GM18520 (cell line): ENCODE data around the gene NFATC3.

Experiments
- ATAC-seq: cut with Tn5 transposase; IDR thresholded peaks from one replicate; pipeline ENCODE4 v1.9.1; 2021; ENCODE audit not compliant: unreplicated experiment

NFATC3 gene

DNA sequence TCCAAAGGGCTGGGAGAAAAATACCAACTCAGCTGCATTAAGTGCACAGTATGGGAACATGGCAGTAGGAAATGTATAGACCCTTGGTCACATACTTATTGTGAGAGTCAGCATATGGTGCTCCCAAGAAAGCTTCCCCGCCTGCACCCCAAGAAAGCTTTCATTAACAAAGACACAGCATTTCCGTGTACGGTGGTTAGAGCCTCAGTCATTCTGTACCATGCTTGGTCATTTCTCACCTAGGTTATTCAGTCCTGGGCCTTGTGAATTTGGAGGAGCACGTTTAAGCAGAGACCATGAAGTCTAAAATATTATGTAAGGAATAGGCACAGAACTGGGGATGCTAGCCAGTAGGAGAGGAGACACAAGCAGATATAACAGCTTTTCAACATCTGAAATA is 94.7 kb downstream of the NFATC3 start:
- ATAC-seq: no peak

DNA sequence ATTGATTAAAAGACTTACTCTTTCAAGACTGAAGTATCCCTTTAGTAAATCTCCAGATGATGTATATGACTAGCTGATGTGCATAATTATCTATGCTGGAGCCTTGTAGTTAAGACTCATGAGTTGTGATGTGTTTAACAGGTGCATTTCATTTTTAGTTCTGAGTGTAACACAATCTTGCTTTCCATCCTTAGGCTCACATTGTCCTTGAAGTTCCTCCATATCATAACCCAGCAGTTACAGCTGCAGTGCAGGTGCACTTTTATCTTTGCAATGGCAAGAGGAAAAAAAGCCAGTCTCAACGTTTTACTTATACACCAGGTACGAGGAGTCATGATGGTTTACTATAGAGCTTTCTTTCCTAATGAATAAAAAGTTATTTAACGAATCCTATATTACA is 97.9 kb downstream of the NFATC3 start:
- ATAC-seq: no peak

DNA sequence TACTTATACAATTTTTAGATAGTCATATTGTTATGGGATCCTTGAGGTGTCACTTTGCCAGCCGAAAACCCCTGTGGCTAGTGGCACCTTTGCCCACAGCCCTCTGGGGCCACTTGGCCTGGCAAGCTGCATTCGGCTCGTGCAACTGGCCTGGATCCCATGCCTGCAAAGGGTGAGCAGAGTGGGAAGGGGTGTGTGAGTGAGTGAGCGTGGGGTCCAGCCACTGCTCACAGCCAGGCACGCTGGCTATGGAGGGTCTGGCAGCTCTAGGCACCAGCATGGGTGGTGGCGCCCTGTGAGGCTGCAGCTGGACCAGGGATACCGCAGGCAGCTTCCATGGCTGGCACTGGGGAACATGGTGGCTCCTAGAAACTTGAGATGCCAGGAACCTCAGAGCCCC is 101.7 kb downstream of the NFATC3 start:
- no peak for ATAC-seq

DNA sequence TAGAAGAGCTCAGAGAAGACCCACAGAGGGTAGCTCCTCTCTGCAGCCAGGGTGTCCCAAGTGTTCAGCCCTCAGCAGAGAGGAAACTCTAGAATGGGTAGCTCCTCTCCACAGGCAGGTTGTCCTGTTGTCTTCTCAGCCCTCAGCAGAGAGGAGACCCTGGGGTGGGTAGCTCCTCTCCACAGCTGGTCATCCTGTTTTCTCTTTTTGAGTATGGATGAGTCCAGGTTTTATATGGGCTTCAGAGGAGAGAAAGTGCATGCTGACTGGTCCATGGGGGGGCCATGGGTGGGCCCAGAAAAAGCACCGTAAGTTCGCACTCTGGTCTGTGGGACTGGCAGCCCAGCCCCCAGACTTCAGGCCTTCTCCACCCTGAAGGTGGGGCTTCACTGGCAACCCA is 102.3 kb downstream of the NFATC3 start:
- no peak for ATAC-seq

DNA sequence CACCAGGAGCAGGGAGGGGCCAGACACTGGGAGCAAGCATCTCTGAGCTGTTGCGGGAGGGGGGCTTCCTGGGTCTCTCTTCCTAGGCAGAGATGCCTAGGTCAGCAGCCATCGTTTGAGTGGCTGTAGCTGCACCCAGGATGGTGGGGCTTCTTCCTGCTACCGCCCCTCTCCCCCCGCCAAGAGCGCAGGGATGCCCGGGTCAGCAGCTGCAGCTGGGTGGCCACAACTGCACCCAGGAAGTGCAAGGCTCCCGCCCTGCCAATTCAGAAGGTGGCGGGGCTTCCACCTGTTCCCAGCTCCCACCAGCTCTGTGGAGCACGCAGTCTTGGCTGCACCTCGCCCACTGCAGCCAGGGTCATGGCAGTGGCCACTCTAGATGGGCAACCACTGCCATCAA is 103.0 kb downstream of the NFATC3 start:
- ATAC-seq: no peak

DNA sequence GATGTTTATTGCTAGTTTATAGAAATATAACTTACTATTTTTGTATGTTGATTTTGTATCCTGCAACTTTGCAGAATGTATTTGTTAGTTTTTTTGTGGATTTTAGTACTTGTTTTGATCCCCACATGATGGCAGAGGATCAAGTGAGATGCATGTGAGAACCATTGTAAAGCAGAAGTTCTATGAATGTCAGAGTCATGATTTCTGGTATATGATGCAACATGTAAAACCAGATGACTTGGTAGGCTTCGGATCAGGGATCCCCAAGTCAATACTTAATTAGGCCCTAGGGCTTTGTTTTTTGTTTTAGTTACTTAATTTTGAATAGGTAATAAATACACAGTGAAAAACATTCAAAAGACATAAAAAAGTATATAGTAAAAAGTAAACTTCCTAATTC is 104.9 kb downstream of the NFATC3 start:
- no peak for ATAC-seq

DNA sequence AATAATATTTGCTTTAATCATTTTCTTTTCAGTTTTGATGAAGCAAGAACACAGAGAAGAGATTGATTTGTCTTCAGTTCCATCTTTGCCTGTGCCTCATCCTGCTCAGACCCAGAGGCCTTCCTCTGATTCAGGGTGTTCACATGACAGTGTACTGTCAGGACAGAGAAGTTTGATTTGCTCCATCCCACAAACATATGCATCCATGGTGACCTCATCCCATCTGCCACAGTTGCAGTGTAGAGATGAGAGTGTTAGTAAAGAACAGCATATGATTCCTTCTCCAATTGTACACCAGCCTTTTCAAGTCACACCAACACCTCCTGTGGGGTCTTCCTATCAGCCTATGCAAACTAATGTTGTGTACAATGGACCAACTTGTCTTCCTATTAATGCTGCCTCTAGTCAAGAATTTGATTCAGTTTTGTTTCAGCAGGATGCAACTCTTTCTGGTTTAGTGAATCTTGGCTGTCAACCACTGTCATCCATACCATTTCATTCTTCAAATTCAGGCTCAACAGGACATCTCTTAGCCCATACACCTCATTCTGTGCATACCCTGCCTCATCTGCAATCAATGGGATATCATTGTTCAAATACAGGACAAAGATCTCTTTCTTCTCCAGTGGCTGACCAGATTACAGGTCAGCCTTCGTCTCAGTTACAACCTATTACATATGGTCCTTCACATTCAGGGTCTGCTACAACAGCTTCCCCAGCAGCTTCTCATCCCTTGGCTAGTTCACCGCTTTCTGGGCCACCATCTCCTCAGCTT is 105.8 kb downstream of the NFATC3 start:
- no peak for ATAC-seq

DNA sequence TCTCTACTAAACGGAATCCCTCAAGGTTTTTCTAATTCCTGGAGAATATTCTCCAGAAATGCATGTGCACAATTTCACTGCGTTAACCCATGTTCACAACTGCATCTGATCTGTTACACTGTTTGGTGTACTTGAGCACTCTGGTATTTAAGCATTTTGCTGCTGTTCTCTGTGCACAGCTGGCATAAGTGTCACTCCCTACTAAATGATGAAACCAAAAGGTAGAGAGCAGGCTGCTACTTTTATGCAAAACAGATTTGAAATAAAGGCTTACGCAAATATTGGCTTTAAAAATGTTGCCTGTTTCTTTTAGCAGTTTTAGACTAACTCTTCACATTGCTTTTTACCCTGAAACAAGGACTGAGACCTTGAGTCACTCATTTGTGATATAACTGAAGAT is 109.1 kb downstream of the NFATC3 start:
- ATAC-seq: no peak

DNA sequence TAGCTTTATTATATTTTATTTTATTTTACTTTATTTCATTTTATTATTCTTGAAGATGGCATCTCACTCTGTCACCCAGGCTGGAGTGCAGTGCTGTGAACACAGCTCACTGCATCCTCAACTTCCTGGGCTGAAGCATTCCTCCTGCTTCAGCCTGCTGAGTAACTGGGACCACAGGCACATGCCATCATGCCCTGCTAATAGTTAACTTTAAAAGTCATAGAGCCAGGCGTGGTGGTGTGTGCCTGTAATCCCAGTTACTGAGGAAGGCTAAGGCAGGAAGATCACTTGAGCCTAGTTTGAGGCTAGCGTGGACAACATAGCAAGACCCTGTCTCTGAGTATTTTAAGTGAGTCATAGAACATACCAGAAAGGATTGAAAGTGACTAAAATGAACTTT is 112.1 kb downstream of the NFATC3 start:
- no peak for ATAC-seq

DNA sequence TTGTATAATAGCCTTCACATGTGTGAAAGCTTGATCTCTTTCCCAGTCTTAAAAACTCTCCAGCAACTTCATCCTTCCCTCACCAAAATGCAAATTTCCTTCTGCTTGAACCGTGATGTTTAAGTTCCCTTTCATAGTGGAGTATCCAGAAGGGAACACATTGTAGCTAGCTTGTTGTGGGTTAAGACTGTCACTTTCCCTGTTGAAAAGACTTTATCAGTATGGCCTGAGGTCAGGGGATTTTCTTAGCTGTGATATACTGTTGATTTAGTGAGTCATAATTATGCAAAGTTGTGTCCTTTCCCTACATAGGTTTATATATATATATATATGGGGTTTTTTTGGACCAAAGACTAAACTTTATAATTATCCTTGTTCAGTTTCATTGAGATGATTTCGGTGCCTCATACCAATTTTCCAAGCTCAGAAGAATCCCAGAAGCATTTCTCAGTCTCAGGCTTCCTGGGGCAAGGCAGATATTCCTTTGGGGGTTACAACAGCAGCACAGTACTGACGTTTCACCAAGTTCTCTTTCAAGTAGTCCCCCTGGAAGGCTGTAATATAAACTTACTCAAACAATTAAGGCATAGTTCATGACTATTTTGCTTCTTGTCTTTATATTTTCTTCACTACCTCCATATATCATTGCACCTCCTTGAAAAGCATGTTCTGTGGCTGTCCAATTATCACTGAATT is 115.1 kb downstream of the NFATC3 start:
- ATAC-seq: no peak

DNA sequence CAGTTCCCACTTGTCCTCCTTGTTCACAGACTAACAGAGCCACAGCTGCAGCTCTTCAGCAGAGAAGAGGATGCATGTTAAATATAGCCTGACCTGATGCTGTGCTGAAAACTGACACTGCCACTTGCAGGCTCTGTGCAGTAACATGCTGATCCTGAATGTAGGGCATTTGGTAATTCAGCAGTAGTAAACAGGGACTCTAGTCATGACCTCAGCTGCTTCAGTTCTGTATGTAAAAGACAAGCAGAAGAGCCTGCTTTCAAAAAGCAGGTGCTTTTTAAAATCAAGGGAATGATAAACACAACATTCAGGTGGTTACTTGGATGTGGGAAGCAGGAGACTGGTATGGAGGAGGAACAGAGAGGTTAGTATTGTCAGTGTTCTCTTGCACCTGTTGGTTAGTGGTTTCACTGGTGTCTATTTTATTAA is 116.9 kb downstream of the NFATC3 start:
- ATAC-seq: no peak

DNA sequence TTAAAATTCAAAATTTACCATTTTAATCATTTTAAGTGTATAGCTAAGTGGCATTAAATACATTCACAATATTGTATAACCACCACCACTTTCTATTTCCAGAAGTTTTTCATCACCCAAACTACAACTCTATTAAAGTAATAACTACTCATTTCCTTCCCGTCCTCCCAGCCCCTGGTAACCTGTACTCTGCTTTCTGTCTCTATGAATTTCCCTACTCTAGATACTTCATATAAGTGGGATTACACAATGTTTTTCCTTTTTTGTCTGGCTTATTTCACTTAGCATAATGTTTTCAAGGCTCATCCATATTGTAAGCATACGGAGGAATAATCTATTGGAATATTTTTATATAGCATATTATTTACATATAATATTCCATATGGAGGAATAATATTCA is 121.1 kb downstream of the NFATC3 start:
- no peak for ATAC-seq

DNA sequence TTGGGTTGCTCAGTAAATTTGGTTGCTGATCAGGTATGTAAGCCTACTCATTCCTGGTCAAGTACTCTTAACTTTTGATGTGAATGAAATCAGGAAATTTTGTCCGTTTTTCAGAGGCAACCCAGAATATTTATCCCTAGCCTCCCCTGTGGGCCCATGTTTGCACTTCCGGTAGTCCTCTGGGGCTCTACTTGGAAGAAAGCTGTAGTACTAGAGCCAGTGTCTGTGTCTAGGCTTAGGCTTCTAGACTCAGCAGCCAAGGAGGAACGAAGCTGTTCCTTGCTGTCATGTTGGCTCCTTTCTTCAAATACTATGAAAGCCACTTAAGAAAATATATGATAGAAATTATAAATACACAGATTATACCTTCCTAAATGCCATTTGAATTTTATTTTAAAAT is 129.6 kb downstream of the NFATC3 start:
- ATAC-seq: no peak

DNA sequence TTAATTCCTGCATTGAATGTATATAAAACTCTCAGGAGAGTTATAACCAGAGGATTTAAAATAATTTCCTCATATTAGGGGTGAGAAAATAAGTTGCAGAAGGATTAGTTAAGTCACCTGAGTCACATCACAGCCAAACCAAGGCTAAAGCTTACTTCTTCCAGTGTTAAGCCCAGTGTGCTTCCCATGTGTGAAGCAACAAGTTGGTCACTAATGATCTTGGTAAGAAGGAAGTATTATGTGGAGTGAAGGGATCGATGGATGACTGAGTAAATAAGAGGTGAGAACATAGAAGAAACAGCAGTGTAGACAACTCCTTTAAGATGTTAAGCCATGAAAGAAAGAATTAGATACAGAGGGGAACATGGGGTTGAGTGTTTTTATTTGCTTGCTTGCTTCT is 130.1 kb downstream of the NFATC3 start:
- ATAC-seq: no peak

DNA sequence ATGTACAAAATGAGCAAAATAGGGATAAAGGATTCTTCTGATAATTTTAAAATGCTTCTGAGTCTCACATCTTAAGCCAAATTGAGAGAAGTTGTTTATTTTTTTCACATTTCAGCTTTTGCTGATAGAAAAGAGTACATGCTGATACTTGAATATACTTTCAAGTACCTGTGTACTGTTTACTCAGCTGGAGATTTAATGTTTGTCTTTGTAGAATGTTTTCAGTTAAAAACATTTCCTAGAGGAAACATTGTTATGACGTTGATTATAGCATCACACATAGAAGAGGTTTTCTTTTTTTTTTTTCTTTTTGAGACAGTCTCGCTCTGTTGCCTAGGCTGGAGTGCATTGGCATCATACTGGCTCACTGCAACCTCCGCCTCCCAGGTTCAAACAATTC is 131.1 kb downstream of the NFATC3 start:
- ATAC-seq: no peak

DNA sequence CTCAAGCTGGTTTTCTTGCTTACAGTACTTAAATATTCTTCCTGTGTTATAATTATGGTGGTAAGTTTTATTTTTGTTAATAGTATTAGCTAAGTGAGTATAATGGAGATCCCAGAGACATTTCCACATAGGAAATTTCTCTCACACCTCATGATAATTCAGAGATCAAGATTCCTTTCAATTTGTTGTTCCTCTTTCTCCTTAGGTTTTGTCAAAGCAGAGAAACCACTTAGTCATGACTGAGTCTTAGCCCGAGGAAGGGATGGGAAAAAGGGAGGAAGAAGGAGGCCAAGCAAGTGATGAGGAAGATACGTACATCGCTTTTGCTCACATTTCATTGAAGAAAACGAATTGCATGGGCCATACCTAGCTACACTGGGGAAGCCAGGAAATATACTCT is 132.3 kb downstream of the NFATC3 start:
- no peak for ATAC-seq

DNA sequence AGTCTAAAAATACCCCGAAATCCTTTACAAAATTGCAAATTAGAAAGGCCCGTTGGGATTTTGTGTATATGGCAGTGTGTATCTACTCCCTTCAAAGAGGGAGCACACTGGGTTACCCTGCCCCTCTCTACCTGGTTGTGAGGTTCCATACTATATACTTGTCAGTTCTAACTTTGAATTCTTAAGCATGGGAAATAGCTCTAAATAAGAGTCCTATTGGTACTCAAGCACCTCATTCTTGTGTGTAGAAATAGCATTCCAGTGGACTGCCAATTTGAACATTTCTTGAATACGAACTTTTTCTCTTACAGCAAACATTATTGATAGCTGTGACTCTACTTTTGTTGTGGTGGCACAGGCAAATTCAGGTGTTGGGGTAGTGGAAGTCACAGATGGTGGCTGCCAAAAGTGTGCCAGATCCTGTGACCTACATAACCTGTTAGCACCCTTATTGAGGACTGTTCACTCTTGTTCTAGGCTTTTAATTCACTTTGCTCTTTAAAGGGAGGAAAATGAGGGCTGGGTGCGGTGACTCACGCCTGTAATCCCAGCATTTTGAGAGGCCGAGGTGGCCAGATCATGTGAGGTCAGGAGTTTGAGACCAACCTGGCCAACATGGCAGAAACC is 134.7 kb downstream of the NFATC3 start:
- no peak for ATAC-seq

DNA sequence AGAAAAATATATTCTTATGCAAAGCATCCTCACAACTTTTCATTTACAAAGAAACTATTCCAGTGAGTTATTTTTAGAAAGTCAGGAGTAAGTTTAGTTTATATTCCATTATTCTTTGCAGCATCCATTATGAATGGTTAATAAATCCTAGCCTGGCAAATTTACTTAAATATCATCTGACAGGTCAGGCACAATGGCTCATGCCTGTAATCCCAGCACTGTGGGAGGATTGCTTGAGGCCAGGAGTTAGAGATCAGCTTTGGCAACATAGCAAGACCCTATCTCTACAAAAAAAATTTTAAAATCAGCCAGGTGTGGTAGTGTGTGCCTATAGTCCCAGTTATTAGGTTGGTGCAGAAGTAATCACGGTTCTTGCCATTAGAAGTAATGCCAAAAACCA is 137.9 kb downstream of the NFATC3 start:
- ATAC-seq: no peak

DNA sequence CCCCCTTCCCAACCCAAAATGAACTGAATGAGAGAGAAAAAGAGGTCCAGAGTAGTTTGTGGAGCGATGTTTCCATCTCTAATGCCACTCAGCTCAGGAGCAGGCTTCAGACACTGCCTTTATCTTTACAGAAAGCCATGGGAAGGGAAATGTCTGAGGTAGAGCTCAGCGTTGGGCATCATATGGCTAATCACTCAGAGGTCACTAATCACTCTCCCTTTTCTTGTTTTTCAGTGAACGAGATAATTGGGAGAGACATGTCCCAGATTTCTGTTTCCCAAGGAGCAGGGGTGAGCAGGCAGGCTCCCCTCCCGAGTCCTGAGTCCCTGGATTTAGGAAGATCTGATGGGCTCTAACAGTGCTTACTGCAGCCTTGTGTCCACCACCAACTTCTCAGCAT is 140.9 kb downstream of the NFATC3 start:
- no peak for ATAC-seq

DNA sequence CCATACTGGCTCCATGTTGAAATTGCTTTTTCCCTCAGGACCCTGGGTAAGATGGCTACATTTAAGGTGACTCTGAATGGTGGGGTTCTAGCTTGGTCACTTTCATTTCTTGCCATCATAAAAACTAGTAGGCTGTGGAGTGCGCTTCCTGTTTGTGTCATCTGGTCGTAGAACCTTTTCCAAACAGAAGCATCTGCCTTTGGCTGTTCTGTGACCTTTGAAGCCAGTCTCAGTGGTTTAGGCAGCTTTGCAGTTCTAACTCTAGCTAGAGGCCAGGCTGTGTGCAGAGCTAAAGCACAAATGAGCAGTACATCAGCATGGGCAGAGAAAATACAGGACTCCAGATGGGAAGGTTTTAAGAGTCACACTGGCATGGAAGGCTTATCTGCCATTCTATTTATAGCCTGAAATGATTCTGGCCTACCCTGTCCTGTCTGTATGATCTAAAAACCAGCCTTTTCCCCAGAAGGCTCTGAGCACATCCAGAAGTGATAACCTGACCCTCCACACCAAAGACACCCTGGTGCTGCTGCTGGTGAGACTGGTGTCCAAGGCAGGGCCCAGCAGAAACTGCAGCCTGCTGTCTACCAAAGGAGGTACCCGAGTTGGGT is 142.1 kb downstream of the NFATC3 start:
- ATAC-seq: no peak

DNA sequence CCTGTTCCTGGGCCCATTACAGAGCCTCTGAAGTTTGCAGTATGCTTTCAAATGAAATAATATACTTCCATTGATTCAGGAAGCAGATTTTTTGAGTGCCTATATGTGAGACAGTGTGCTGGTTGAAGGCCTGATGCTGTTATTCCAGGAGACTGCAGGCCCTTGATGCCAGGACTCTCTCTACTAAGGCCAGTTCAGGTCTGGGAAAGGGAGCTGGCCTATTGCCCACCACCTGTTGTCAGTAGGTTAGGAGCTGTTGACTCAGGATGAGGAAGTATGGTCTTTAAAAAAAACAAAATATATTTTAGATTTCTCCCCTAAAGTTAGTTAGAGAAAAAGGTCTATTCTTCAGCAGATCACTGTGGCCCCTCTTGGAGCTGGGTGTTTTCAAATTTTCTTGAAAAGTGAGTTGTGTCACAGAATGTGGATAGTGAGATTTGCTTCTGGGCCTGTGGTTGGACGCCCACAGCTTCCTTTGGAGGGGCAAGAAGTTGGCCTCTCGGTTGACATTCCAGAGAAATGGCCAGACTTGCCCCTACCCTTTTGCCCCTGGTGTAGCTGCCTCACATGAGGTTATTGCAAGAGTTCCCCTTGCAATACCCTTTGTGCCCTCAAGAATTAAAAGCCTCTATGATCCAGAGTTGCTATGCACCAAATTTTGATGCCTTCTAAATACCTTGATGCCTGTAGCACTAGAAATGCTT is 142.8 kb downstream of the NFATC3 start:
- no peak for ATAC-seq
